GM13976 (cell line): ENCODE measurements around the gene GADD45GIP1.
"Not testable (repeated sequence)": the region's sequence is repeated elsewhere in the genome, so short reads cannot be mapped to it uniquely, and the experiment has no call there.

ENCODE experiments used
- DNase-seq: peaks from one replicate; pipeline ENCODE4 v3.0.0; 2012; ENCODE audit warnings: low spot score
- in situ Hi-C: fragments of 300-500 bp; cut with MboI; formaldehyde crosslinking; loops from one replicate; pipeline ENCODE4 v1.12.0; 2022; ENCODE audit warnings: low sequenced_read_pairs, mixed read lengths, inconsistent platforms; ENCODE audit not compliant: unreplicated experiment
- TF ChIP-seq, protein P1 (sequence below): IDR thresholded peaks from 2 replicates; pipeline ENCODE4 v1.5.1; 2012; ENCODE audit warnings: borderline replicate concordance, mild to moderate bottlenecking; ENCODE audit not compliant: insufficient read depth; ENCODE audit errors: extremely low read depth, missing control alignments, control extremely low read depth

GADD45GIP1 gene

GRCh38 chr19:12918253-12918652, 38.8 kb downstream of the GADD45GIP1 start:
- TF ChIP-seq, protein P1, sequence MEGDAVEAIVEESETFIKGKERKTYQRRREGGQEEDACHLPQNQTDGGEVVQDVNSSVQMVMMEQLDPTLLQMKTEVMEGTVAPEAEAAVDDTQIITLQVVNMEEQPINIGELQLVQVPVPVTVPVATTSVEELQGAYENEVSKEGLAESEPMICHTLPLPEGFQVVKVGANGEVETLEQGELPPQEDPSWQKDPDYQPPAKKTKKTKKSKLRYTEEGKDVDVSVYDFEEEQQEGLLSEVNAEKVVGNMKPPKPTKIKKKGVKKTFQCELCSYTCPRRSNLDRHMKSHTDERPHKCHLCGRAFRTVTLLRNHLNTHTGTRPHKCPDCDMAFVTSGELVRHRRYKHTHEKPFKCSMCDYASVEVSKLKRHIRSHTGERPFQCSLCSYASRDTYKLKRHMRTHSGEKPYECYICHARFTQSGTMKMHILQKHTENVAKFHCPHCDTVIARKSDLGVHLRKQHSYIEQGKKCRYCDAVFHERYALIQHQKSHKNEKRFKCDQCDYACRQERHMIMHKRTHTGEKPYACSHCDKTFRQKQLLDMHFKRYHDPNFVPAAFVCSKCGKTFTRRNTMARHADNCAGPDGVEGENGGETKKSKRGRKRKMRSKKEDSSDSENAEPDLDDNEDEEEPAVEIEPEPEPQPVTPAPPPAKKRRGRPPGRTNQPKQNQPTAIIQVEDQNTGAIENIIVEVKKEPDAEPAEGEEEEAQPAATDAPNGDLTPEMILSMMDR: no peak
- no peak for DNase-seq
- in situ Hi-C loops: no loop called here

GRCh38 chr19:12915860-12916259, 41.2 kb downstream of the GADD45GIP1 start:
- DNase-seq, in situ Hi-C loops: not testable (repeated sequence)

DNA sequence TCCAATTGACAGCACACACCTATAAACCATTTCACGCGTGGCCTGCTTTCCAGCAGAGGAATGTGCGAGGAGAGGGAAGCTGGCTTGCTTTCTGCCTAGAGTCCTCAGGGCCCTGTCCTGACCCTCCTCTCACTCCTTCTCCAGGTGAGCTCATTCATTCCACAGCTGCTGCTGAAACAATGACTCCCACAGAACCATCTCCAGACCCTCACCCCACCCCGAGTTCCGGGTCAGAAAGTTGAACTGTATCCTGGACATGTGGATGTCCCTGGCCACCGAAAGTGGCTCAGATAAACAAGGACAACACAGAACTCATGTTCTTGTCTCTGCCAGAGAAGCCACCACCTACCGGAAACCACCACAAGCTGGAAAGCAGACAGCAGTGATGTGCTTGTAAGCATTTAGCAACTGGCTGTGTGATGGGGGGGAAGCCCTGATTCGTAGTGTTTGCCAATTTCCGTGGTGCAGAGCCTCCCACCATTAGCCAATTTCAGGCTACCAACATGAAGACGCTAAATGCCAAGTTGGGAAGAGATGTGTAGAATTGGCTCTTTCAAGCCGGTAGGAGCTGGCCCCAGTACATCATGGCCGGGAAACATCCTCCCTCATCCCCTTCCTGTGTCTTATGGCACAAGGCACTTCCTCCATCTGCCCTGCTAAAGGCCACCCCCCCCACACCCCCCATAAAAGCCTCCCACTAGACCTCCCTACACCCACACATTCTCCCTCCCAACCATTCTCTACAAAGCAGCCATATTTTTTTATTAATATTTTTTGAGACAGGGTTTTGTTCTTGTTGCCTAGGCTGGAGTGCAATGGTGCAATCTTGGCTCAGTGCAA, 43.0 kb downstream of the GADD45GIP1 start:
- in situ Hi-C loops: no loop called here
- no peak for DNase-seq
- TF ChIP-seq, protein P1: no peak

GRCh38 chr19:12913011-12913561, 43.9 kb downstream of the GADD45GIP1 start:
- TF ChIP-seq, protein P1: no peak
- in situ Hi-C loops: no loop called here
- no peak for DNase-seq

DNA sequence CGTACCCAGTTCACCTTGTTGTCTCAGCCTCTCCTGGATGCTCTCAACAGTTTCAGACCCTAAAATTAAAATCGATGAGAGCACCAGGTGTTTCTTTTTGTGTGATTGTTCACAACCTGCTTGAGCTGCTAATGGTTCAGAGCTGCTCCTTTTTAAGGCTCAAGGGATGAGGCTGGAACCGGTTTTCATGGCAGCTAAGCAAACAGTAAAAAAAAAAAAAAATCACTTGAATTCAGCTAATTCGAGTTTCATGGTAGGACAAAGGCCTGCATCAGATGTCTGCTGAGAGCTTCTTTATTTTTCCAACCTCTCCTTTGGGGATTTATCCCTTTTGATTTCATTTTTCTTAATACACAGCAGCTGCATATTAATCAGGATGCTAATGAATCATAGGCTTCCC, 44.5 kb downstream of the GADD45GIP1 start:
- TF ChIP-seq, protein P1: no peak
- DNase-seq: no peak
- in situ Hi-C loops: no loop called here

DNA sequence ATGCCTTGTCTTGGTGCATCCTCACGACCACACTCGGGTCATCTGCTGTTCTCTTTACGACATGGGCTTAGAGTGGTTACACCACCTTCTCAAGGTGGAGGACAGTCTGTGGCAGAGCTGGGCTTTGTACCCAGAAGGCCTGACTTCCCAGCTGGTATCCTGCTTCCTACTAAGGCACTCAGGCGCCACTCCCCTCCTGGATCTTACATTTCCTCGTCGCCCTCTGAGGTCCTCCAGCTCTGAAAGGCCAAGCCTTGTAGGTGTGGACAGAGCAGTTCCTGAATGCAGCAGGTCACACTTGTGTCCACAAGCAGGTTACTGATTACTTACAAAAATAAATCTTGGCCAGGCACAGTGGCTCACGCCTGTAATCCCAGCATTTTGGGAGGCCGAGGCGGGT, 49.9 kb downstream of the GADD45GIP1 start:
- in situ Hi-C loops: no loop called here
- TF ChIP-seq, protein P1: no peak
- no peak for DNase-seq
